Glomerular visceral epithelial cell (primary cell): Measurements from ENCODE around the gene RGS2.

Experiments used
- DNase-seq: peaks from one replicate; pipeline ENCODE4 v3.0.0-alpha.2; 2016; ENCODE audit errors: extremely low spot score

Gene RGS2

GRCh38 chr1:192795916-192796618, 12.8 kb upstream of the RGS2 start:
- DNase-seq, result no peak

DNA sequence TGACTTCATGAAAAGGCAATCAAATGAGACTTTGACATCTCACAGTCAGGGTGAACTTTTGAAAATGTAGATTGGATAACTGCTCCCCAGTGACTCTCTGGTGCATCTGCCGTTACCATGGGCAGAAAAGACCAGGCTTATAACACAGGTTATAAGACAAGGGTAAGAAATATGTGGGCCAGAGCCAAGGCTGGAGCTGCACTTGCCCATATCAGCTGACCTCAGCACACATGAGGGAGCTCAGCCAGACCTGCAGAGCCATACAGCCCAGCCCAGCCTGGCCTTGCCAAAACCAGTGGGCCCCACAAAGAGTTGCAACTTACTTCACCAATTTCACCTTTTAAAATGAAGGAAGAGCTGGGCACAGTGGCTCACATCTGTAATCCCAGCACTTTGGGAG, 11.7 kb upstream of the RGS2 start:
- DNase-seq, result no peak

DNA sequence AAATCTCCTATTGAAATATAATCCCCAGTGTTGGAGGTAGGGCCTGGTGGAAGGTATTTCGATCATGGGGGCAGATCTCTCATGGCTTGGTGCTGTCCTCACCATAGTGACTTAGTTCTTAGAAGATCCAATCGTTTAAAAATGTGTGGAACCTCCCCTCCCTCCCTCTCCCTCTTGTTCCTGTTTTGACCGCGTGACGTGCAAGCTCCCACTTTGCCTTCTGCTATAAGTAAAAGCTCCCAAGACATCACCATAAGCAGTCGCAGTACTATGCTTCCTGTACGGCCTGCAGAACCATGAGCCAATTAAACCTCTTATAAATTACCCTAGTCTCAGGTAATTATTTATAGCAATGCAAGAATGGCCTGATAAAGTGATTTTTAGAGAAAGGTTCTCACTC, 10.9 kb upstream of the RGS2 start:
- DNase-seq, result no peak

DNA sequence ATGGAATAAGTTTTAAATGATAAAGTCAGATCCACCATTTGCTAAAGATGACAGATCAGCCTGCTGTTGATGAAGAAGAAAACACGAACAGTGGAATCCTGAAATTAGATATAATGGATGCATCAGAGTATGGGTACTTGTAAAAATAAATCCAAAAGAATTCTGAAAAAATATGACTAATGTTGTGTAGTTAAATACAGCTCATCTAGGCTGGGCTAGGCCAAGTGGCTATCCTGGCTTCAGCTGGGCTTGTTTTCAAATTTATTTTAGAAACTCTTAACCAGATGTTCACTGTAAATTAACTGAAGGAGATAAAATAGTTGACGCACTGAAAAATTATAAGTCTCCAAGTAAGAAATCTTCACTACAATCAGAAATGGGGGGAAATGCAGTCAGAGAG, 7.4 kb upstream of the RGS2 start:
- no peak for DNase-seq

GRCh38 chr1:192802406-192802805, 6.4 kb upstream of the RGS2 start:
- no peak for DNase-seq

- no peak for DNase-seq
These were observed 5.3 kb upstream of the RGS2 start for GRCh38 chr1:192803501-192803900.

DNA sequence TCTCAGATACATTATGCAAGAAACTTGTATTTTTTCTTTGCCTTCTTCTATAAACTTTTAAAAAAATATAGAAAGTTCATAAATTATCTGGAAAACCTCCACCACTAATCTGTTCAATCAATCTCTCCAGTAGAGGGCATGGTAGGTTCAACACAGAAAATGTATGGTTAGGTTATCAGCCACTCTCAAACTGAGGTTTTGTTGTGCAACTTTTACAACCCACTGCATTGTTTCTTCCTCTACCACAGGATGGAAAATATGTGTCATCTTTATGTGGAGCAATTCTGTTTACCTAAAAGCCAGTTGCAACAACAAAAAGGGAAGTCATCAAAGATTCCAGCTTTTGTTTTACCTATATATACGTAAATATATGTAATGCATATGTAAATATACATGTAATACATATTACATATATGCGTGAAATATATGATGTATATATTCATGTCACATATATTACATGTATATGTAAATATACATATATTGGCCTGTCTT, 3.0 kb upstream of the RGS2 start:
- DNase-seq, result peak; percentile 70

- peak; percentile 33 for DNase-seq
These were observed 1.4 kb upstream of the RGS2 start for GRCh38 chr1:192807211-192808162.

DNA sequence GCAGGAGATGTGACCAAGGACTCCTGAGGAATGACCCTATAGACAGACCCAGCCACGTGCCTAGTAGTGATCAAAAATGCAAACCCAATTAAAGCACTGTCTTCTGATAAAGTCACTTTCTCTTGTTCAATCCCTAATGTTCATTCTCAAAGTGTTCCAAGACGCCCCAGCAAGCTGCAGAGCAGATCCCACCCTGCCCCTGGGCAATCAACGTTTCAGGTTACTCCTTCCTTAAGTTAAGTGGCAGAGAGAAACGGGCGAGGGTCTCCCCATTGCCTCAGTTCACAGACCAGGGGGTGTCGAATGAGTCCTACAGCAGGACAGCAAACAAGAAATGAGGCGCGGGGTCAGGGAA, 699 bp upstream of the RGS2 start:
- DNase-seq, result no peak

DNA sequence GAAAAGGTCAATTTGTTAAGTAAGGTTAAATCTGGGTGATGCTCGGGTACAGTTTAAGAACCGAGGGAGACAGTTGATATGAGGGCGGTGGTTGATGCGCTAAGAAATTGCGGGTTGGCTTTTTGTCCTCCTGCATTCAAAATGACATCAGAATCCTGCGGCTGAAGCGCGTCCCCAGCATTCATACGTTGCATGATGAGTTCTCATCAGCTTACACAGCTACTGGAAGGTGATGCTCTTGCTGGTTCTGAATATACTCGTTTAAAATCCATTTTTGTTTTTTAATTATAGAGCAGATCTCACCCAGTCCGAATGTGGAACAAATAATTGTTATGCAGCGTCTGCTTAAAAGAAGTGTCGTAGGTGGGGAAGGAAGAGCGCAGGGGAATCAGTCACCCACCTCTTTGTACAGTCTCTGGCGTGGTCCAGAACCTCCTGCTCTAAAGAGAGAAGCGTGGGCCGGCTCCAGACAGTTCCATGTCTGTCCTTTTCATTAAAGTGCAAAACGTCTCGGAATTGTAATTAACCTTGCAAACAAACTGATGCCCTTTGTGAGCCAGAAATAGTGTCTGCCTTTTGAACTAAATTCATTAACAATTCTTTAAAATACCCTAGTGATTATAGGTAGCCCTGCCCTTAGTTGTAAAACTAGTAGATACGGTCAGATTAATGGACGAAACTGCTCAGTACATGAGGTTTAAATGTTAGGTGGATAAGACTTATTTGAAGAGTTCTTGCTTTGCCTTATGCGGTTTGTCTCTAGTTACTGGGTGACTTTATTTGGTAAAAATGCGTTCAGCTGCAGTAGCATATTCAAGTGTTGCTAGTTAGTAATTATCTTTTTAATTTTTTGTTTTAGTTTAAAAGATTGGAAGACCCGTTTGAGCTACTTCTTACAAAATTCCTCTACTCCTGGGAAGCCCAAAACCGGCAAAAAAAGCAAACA, 741 bp downstream of the RGS2 start:
- peak; percentile 53 for DNase-seq

GRCh38 chr1:192810253-192810880, 1.5 kb downstream of the RGS2 start:
- no peak for DNase-seq

DNA sequence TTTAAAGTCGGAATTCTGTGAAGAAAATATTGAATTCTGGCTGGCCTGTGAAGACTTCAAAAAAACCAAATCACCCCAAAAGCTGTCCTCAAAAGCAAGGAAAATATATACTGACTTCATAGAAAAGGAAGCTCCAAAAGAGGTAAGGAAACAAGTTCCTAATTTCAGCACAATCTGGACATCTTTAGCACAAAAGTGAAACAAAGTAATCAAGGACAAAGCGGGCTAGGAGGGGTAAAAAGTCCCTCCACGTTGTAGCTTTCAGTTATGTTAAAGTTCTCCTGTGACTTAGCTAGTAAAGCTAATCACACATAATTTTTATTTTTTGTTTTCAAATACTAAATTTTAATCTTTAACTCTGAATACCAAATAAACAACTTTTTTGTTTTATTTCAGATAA, 2.2 kb downstream of the RGS2 start:
- no peak for DNase-seq

- DNase-seq, result no peak
These were observed 2.9 kb downstream of the RGS2 start for GRCh38 chr1:192811594-192812239.

- DNase-seq, result no peak
These were observed 3.8 kb downstream of the RGS2 start for GRCh38 chr1:192812420-192813209.

DNA sequence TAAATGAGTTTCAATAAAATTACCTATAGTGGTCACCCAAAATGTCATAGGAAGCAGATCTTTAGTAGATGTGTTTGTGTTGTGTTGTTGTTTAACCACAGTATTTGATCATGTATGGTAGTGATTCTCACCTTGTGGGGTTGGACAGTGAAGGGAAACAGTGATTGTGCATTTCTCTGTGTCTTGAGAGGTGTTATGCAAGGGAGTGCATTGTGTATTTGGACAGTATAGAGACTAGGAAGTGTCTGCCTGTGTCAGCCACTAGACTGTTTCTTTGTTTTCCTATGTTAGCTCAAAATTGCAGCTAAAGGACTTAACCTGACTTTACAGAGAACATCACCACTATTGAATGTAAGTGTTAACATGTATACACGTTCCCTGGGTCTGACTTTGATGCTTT, 6.0 kb downstream of the RGS2 start:
- DNase-seq, result no peak

GRCh38 chr1:192817246-192817645, 8.4 kb downstream of the RGS2 start:
- DNase-seq, result no peak

- DNase-seq, result no peak
These were observed 12.5 kb downstream of the RGS2 start for GRCh38 chr1:192821296-192821695.

GRCh38 chr1:192824511-192824910, 15.7 kb downstream of the RGS2 start:
- no peak for DNase-seq

DNA sequence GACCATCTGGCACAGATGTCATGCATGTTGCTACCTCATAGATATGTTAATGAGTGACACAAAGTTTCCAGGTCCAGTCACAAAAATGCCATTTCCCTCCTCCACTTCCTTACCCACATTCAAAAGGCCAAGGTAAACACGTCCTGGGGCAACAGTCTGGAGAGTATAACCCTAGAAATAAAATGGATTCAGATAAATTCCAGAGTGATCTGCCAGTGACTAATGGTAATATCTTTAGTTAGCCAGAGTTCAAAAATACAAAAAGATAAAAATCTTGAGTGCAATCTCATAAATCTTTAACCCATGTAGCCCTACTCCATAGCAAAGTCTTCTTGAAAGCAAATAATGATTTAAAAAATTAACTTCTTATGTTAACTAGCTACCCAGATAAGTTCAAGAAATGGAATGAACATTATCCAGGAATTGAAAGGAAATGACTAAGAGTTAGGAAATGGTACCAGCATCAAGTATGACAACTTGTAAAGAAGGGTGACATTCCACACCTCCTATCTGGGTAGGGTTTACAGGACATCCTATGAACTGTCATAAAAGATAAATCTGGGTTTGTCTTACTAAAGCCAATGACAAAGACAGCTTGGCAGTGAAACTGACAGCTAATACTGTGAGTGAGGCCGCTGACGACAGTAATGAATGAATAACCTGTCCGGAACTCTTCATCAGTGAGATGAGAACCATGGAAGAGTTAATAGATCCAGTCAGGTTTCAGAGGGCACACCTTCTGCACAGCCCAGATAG, 18.1 kb downstream of the RGS2 start:
- DNase-seq, result peak; percentile 21
